ENCODE measurements around the gene LMF1.
"Not testable (repeated sequence)": the region's sequence is repeated elsewhere in the genome, so short reads cannot be mapped to it uniquely, and the experiment has no call there.

The LMF1 gene

GRCh38 chr16:867421-868385 lies 103.1 kb downstream of the LMF1 start:
- H3K4me3 ChIP-seq (ENCODE audit: low read depth, low read length): no peak overlapping the region
- no peak for DNase-seq (ENCODE audit: low read depth)

- no peak overlapping the region for H3K4me3 ChIP-seq (ENCODE audit: low read depth, low read length)
Measured at GRCh38 chr16:866252-866896, 104.4 kb downstream of the LMF1 start.

GRCh38 chr16:865026-865425 lies 105.8 kb downstream of the LMF1 start:
- no peak overlapping the region for H3K4me3 ChIP-seq (ENCODE audit: low read depth, low read length)
- DNase-seq (ENCODE audit: low read depth): no peak

More at GRCh38 chr16:866252-866896, 104.4 kb downstream of the LMF1 start:
- no peak for DNase-seq (ENCODE audit: low read depth)

GRCh38 chr16:861446-861845 lies 109.3 kb downstream of the LMF1 start:
- no peak overlapping the region for H3K4me3 ChIP-seq (ENCODE audit: low read depth, low read length)
- DNase-seq (ENCODE audit: low read depth): no peak

- no peak overlapping the region for H3K4me3 ChIP-seq (ENCODE audit: low read depth, low read length)
- DNase-seq (ENCODE audit: low read depth): no peak
Measured at GRCh38 chr16:860891-861290, 109.9 kb downstream of the LMF1 start.

- not testable (repeated sequence) for DNase-seq (ENCODE audit: low read depth); H3K4me3 ChIP-seq (ENCODE audit: low read depth, low read length)
Measured at GRCh38 chr16:858971-859370, 111.8 kb downstream of the LMF1 start.

- not testable (repeated sequence) for DNase-seq (ENCODE audit: low read depth); H3K4me3 ChIP-seq (ENCODE audit: low read depth, low read length)
Measured at GRCh38 chr16:858441-858840, 112.3 kb downstream of the LMF1 start.

GRCh38 chr16:856811-857210 lies 114.0 kb downstream of the LMF1 start:
- H3K4me3 ChIP-seq (ENCODE audit: low read depth, low read length): no peak overlapping the region
- no peak for DNase-seq (ENCODE audit: low read depth)

- no peak for DNase-seq (ENCODE audit: low read depth)
- H3K4me3 ChIP-seq (ENCODE audit: low read depth, low read length): no peak overlapping the region
Measured at GRCh38 chr16:856101-856500, 114.7 kb downstream of the LMF1 start.

GRCh38 chr16:855471-855870 lies 115.3 kb downstream of the LMF1 start:
- DNase-seq (ENCODE audit: low read depth): no peak
- no peak overlapping the region for H3K4me3 ChIP-seq (ENCODE audit: low read depth, low read length)

GRCh38 chr16:854808-855410 lies 115.9 kb downstream of the LMF1 start:
- no peak for DNase-seq (ENCODE audit: low read depth)
- H3K4me3 ChIP-seq (ENCODE audit: low read depth, low read length): no peak overlapping the region

GRCh38 chr16:853981-854807 lies 116.6 kb downstream of the LMF1 start:
- DNase-seq (ENCODE audit: low read depth): no peak
- no peak overlapping the region for H3K4me3 ChIP-seq (ENCODE audit: low read depth, low read length)

GRCh38 chr16:853306-853705 lies 117.5 kb downstream of the LMF1 start:
- no peak overlapping the region for H3K4me3 ChIP-seq (ENCODE audit: low read depth, low read length)
- DNase-seq (ENCODE audit: low read depth): no peak

- H3K4me3 ChIP-seq (ENCODE audit: low read depth, low read length): no peak overlapping the region
- no peak for DNase-seq (ENCODE audit: low read depth)
Measured at GRCh38 chr16:852451-853185, 118.2 kb downstream of the LMF1 start.

- H3K4me3 ChIP-seq (ENCODE audit: low read depth, low read length): no peak overlapping the region
- no peak for DNase-seq (ENCODE audit: low read depth)
Measured at GRCh38 chr16:851871-852270, 118.9 kb downstream of the LMF1 start.

- DNase-seq (ENCODE audit: low read depth): no peak
- no peak overlapping the region for H3K4me3 ChIP-seq (ENCODE audit: low read depth, low read length)
Measured at GRCh38 chr16:851209-851810, 119.5 kb downstream of the LMF1 start.

GRCh38 chr16:850668-851067 lies 120.1 kb downstream of the LMF1 start:
- no peak overlapping the region for H3K4me3 ChIP-seq (ENCODE audit: low read depth, low read length)
- DNase-seq (ENCODE audit: low read depth): no peak

GRCh38 chr16:848510-849253 lies 122.1 kb downstream of the LMF1 start:
- no peak for DNase-seq (ENCODE audit: low read depth)
- H3K4me3 ChIP-seq (ENCODE audit: low read depth, low read length): no peak overlapping the region
